ENCODE measurements around the gene C19orf25.
A peak's percentile ranks its signal among the peaks of the same experiment; 100 is the strongest.

Gene C19orf25

GRCh38 chr19:1461862-1462261, 17.2 kb downstream of the C19orf25 start:
- no peaks in the 10 kb centered on the region for H3K9me3 Mint-ChIP-seq
- no peak for DNase-seq (ENCODE audit: low spot score)
- H3K27me3 Mint-ChIP-seq (ENCODE audit: low read depth), result peaks cover 13% of the 10 kb centered on the region
- no peaks in the 10 kb centered on the region for H3K4me1 Mint-ChIP-seq (ENCODE audit: low read depth)
- no peak overlapping the region for H3K4me3 Mint-ChIP-seq
- H3K36me3 Mint-ChIP-seq (ENCODE audit: low read depth), result no peaks in the 10 kb centered on the region
- no peak overlapping the region for H3K27ac Mint-ChIP-seq

DNA sequence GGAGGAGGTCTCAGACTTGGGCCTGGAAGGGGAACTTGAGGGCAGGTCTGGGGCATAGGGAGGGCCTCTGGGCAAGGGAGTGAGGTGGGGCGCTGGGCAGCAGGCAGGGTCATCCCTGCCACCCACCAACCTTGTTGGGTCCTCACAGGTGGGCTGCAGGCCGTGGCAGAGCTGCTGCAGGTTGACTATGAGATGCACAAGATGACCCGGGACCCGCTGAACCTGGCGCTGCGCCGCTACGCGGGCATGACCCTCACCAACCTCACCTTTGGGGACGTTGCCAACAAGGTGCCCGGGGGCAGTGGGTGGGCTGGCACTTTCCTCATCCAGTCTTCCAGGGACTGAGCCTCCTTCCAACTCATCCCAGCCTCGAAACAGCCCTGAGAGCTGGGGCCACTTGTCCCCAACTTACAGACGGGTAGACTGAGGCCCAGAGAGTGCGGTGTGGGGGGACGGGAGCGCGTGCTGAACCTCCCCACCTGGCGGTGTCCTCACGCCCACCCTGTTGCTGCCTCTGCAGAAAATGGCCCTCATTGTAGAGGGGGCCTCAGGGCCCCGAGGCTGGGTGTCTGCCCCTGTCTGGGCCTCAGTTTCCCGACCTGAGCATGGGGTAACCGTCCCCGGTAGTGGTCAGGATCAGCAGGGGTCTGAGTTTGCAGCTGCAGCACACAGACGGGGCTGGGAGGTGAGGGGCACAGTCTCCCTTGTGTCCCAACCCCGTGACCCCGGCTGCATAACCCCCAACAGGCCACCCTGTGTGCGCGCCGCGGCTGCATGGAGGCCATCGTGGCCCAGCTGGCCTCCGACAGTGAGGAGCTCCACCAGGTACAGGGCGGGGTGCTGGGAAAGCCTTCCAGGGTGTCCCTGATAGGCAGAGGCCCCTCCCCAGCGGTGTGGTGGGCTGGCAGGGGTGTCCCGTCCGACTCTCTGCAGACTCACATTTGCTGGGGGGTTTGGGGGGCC, 18.7 kb downstream of the C19orf25 start:
- Mint-ChIP-seq H3K4me3 (no peak overlapping the region), H3K36me3 (ENCODE audit: low read depth) (no peaks in the 10 kb centered on the region), H3K27ac (no peak overlapping the region), H3K9me3 (no peaks in the 10 kb centered on the region), H3K27me3 (ENCODE audit: low read depth) (peaks cover 19% of the 10 kb centered on the region), H3K4me1 (ENCODE audit: low read depth) (peaks cover 4% of the 10 kb centered on the region)
- no peak for DNase-seq (ENCODE audit: low spot score)

DNA sequence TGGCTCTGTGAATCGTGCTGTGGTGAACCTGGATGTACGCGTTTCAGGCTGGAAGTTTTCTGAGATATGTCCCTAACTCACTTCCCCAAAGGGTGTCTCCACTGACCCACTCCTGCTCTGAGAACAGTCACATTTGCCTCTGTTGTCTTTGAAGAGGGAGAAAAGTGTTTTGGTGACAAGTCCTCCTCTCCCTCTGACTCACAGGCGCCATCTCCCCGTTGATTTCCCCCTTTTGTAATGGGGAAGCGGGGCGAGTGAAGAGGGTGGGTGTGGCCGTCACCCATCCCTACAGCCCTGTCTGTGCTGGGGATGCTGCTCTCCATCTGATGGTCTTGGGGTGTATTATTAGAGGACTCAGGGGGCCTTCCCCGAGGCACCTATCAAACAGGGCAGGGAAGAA, 19.5 kb downstream of the C19orf25 start:
- no peak overlapping the region for H3K27ac Mint-ChIP-seq
- peaks cover 6% of the 10 kb centered on the region for H3K4me1 Mint-ChIP-seq (ENCODE audit: low read depth)
- no peaks in the 10 kb centered on the region for H3K36me3 Mint-ChIP-seq (ENCODE audit: low read depth)
- no peak overlapping the region for H3K4me3 Mint-ChIP-seq
- peaks cover 24% of the 10 kb centered on the region for H3K27me3 Mint-ChIP-seq (ENCODE audit: low read depth)
- no peak for DNase-seq (ENCODE audit: low spot score)
- no peaks in the 10 kb centered on the region for H3K9me3 Mint-ChIP-seq

- H3K9me3 Mint-ChIP-seq, result no peaks in the 10 kb centered on the region
- H3K27ac Mint-ChIP-seq, result no peak overlapping the region
- no peak for DNase-seq (ENCODE audit: low spot score)
- H3K27me3 Mint-ChIP-seq (ENCODE audit: low read depth), result peaks cover 31% of the 10 kb centered on the region
- H3K4me3 Mint-ChIP-seq, result no peak overlapping the region
- peaks cover 6% of the 10 kb centered on the region for H3K4me1 Mint-ChIP-seq (ENCODE audit: low read depth)
- no peaks in the 10 kb centered on the region for H3K36me3 Mint-ChIP-seq (ENCODE audit: low read depth)
These were observed 21.1 kb downstream of the C19orf25 start for GRCh38 chr19:1457892-1458291.

- H3K9me3 Mint-ChIP-seq, result no peaks in the 10 kb centered on the region
- no peak overlapping the region for H3K4me3 Mint-ChIP-seq
- DNase-seq (ENCODE audit: low spot score), result no peak
- peaks cover 6% of the 10 kb centered on the region for H3K4me1 Mint-ChIP-seq (ENCODE audit: low read depth)
- peaks cover 35% of the 10 kb centered on the region for H3K27me3 Mint-ChIP-seq (ENCODE audit: low read depth)
- H3K27ac Mint-ChIP-seq, result no peak overlapping the region
- no peaks in the 10 kb centered on the region for H3K36me3 Mint-ChIP-seq (ENCODE audit: low read depth)
These were observed 21.8 kb downstream of the C19orf25 start for GRCh38 chr19:1457031-1457739.

DNA sequence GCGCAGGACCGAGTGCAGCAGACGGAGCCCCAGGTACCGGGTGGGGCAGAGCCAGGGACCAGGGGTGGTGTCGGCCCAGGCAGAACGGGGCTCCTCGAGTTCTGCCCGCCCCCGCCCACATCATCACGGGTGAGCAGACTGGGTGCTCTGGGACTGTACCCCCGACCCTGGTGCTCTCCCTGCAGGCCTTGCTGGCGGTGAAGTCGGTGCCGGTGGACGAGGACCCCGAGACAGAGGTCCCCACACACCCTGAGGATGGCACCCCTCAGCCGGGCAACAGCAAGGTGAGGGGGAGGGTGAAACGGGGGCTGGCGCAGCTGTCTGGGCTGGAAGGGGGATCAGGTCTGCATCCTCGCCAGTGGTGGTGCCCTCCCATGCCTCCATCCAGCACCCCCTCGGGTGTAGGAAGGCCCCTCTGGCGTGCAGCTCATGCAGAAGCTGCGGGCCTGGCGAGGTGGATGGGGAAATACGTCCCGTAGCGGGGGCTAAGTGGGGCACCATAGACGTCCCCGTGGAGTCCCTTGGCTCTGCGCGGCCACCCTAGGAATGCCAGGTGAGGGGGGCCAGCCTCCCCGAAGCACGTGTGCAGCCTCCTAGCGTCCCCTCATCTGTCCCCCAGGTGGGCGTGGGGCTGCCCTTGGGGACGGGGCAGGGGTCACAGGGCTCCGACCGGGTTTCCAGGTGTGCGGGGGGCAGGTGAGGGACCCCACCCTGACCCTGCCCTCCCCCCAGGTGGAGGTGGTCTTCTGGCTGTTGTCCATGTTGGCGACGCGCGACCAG, 22.7 kb downstream of the C19orf25 start:
- DNase-seq (ENCODE audit: low spot score), result no peak
- Mint-ChIP-seq H3K4me3 (no peak overlapping the region), H3K4me1 (ENCODE audit: low read depth) (peaks cover 6% of the 10 kb centered on the region), H3K27me3 (ENCODE audit: low read depth) (peaks cover 42% of the 10 kb centered on the region), H3K36me3 (ENCODE audit: low read depth) (no peaks in the 10 kb centered on the region), H3K9me3 (no peaks in the 10 kb centered on the region), H3K27ac (no peak overlapping the region)

DNA sequence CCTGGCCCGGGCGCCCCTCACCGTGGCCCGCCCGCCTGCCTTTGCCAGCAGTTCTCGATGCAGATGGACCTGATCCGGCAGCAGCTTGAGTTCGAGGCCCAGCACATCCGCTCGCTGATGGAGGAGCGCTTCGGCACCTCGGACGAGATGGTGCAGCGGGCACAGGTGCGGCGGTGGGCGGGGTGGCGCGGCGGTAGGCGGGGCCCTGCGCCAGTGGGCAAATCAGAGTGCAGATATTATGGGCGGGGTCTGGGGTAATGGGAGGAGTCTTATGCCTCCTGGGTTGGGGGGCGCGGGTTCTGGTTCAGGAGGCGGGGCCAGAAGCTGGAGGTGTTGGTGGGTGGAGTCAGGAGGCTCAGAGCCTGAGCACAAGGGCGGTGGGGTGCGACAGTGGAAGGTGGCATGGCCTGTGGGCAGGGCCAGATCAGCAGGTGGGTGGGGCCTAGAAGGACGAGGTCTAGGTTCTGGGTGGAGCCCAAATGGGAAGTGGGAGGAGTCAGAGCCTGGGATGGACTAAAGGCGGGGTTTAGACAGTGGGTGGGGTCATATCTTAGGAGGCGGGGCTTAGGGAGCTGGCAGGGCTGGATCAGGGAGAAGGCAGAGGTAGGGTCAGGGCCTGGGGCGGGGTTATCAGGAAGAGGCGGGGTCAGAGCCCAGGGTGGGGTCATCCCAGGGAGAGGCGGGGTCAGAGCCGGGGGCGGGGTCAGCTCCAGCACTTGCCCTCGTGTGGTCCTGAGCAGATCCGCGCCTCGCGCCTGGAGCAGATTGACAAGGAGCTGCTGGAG, 23.5 kb downstream of the C19orf25 start:
- Mint-ChIP-seq H3K4me3 (peak overlapping the region; percentile 54), H3K27me3 (ENCODE audit: low read depth) (peaks cover 49% of the 10 kb centered on the region), H3K27ac (peak overlapping the region; percentile 49), H3K9me3 (no peaks in the 10 kb centered on the region), H3K36me3 (ENCODE audit: low read depth) (no peaks in the 10 kb centered on the region), H3K4me1 (ENCODE audit: low read depth) (peaks cover 8% of the 10 kb centered on the region)
- DNase-seq (ENCODE audit: low spot score), result peak; percentile 47

GRCh38 chr19:1455002-1455335, 24.0 kb downstream of the C19orf25 start:
- H3K4me1 Mint-ChIP-seq (ENCODE audit: low read depth), result peaks cover 8% of the 10 kb centered on the region
- H3K9me3 Mint-ChIP-seq, result no peaks in the 10 kb centered on the region
- no peak for DNase-seq (ENCODE audit: low spot score)
- H3K27me3 Mint-ChIP-seq (ENCODE audit: low read depth), result peaks cover 53% of the 10 kb centered on the region
- H3K27ac Mint-ChIP-seq, result no peak overlapping the region
- no peak overlapping the region for H3K4me3 Mint-ChIP-seq
- H3K36me3 Mint-ChIP-seq (ENCODE audit: low read depth), result no peaks in the 10 kb centered on the region

- H3K27ac Mint-ChIP-seq, result no peak overlapping the region
- peaks cover 10% of the 10 kb centered on the region for H3K4me1 Mint-ChIP-seq (ENCODE audit: low read depth)
- no peak for DNase-seq (ENCODE audit: low spot score)
- peaks cover 58% of the 10 kb centered on the region for H3K27me3 Mint-ChIP-seq (ENCODE audit: low read depth)
- no peak overlapping the region for H3K4me3 Mint-ChIP-seq
- no peaks in the 10 kb centered on the region for H3K36me3 Mint-ChIP-seq (ENCODE audit: low read depth)
- H3K9me3 Mint-ChIP-seq, result no peaks in the 10 kb centered on the region
These were observed 25.3 kb downstream of the C19orf25 start for GRCh38 chr19:1453525-1454364.

DNA sequence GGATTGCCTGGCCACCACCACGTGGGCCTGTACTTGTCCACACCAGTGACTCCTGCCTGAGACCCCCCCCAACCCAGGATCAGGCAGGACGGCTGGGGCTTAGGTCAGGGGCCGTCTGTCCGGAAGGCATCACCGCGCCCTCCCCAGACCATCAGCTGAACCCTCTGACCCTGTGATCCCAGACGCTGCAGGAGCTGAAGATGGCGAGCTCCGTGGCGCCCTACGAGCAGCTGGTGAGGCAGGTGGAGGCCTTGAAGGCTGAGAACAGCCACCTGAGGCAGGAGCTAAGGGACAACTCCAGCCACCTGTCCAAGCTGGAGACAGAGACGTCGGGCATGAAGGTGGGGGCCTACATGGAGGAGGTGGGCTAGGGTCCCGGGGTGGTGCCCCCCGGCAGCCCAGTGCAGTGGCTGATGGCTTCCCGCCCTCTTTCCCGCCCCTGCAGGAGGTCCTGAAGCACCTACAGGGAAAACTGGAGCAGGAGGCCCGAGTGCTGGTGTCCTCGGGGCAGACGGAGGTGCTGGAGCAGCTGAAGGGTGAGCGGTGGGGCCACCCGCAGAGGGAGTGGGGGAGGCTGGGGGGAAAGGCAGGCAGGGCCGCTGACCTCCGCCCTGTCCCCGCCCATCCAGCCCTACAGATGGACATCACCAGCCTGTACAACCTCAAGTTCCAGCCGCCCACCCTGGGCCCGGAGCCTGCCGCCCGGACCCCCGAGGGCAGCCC, 26.1 kb downstream of the C19orf25 start:
- no peaks in the 10 kb centered on the region for H3K9me3 Mint-ChIP-seq
- no peaks in the 10 kb centered on the region for H3K36me3 Mint-ChIP-seq (ENCODE audit: low read depth)
- DNase-seq (ENCODE audit: low spot score), result no peak
- no peak overlapping the region for H3K27ac Mint-ChIP-seq
- peaks cover 58% of the 10 kb centered on the region for H3K27me3 Mint-ChIP-seq (ENCODE audit: low read depth)
- no peak overlapping the region for H3K4me3 Mint-ChIP-seq
- H3K4me1 Mint-ChIP-seq (ENCODE audit: low read depth), result peaks cover 10% of the 10 kb centered on the region

DNA sequence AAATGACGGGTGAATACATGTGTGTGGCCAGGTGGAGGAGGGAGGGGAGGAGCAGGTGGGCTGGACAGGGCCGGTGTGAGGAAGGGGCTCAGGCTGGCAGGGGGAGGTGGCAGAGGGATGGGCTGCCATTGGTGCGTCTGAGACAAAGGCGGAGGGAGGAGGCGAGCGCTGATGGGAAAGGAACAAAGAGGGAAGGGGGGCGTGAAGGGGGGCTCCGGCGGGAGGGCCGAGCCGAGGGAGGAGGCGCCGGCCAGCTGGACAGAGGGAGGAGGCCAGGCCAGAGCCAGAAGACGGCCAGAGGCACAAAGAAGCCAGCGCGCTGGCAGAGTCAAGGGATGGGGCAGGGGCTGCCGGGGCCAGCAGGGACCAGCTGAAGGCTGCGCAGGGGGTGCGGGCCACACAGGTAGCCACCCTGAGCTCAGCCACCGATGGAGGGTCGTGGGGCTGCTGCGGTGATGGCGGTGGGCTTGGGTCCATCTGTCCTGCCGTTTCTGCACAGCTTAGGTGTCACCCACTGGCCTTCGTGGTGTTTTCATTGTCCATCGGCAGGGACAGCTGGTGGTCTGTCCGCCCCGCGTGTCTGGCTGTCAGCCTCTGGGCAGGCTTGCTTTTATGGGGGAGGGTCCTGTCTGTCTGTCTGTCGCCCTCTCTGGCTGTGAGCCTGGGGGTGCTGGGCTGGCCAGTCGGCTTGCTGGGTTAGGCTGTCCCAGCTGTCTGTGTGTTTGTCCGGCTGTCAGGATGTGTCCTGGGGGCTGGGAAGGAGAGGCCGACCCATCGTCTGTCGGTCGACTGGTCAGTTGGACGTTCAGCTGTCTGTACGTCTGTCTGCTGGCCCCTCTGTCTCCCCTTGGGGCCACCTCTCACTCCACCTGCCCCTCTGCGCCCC, 26.9 kb downstream of the C19orf25 start:
- no peak for DNase-seq (ENCODE audit: low spot score)
- Mint-ChIP-seq H3K4me1 (ENCODE audit: low read depth) (peaks cover 10% of the 10 kb centered on the region), H3K27ac (no peak overlapping the region), H3K9me3 (no peaks in the 10 kb centered on the region), H3K27me3 (ENCODE audit: low read depth) (peaks cover 60% of the 10 kb centered on the region), H3K4me3 (no peak overlapping the region), H3K36me3 (ENCODE audit: low read depth) (no peaks in the 10 kb centered on the region)

Data from T-helper 2 cell treated with Interferon-gamma antibody and Interleukin-4, amounts not matched to agents 5 μg/mL and 100 μg/mL, for 36 hours (primary cell).